ENCODE measurements around the gene ADRB2. TPM values are rescaled to one million over a fixed set of nuclear protein-coding genes. Genes with fewer than 3 reads are reported as not detected.

Gene ADRB2
- total RNA-seq, 1 experiment from 2014 or later, result 0.48 TPM

DNA sequence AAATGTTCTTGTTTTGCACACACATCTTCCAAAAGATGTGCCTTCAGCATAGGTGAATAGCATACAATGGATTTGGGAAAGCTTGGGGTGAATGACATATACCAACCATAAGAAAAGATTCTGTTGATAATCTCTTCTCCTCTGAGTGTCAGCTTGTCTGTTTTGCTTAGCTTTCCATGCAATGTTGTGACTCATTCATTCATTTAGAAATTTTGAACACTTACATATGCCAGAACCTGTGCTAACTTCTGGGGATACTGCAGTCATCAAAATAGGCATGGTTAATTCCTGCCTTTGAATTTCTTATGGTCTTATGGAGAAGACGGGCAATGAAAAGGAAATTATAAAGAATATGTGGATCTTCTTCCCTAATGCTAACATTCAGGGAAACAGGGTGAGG, 14.1 kb downstream of the ADRB2 start:
- in situ Hi-C loops (cut with HindIII; ENCODE audit: low pct_unique_long_range_greater_than_20kb, low sequenced_read_pairs), result no loop called here
- DNase-seq (ENCODE audit: low read depth, low spot score), result no peak

- DNase-seq (ENCODE audit: low read depth, low spot score), result no peak
- in situ Hi-C loops (cut with HindIII; ENCODE audit: low pct_unique_long_range_greater_than_20kb, low sequenced_read_pairs), result no loop called here
These were observed 15.1 kb downstream of the ADRB2 start for GRCh38 chr5:148841519-148841918.

GRCh38 chr5:148842161-148842560, 15.8 kb downstream of the ADRB2 start:
- in situ Hi-C loops (cut with HindIII; ENCODE audit: low pct_unique_long_range_greater_than_20kb, low sequenced_read_pairs), result no loop called here
- no peak for DNase-seq (ENCODE audit: low read depth, low spot score)

GRCh38 chr5:148843510-148844318, 17.3 kb downstream of the ADRB2 start:
- in situ Hi-C loops (cut with HindIII; ENCODE audit: low pct_unique_long_range_greater_than_20kb, low sequenced_read_pairs), result no loop called here
- no peak for DNase-seq (ENCODE audit: low read depth, low spot score)

DNA sequence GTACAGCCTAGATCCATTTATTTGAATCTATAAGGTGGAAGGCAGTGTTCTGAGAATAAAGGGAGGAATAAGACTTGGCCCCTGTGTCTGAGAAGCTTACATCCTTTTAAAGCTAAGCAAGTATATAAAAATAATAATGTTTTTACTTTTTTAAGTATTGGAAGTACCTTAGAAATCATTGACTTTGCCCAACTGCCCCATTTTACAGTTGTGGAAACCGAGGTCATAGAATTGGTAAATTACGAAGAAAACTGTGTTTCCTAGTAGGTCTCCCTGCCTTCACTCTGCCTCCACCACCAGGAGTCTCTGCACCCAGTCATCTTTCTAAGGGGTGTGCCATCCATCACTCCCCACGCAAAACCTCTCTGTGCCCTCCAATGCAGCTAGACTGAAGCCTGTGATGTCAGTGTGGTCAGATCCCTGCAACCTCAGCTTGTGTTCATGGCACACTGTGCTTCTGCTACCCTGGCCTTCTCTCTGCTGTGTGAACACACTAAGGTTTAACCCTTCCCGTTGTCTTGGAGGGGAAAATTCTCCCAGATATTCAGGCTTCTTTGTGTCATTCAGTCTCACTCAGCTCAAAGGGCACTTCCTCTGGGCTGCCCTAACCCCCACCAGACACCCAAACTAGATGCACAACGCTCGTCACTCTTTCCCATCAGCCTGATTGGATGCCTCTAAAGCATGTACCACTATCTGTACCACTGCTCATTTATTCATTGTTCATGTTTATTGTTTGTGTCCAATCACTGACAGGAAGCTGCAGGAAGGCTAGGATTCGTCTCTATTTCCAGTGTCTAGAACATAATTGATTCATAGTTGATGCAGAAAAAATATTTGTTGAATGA, 18.2 kb downstream of the ADRB2 start:
- in situ Hi-C loops (cut with HindIII; ENCODE audit: low pct_unique_long_range_greater_than_20kb, low sequenced_read_pairs), result no loop called here
- no peak for DNase-seq (ENCODE audit: low read depth, low spot score)

- in situ Hi-C loops (cut with HindIII; ENCODE audit: low pct_unique_long_range_greater_than_20kb, low sequenced_read_pairs), result no loop called here
- no peak for DNase-seq (ENCODE audit: low read depth, low spot score)
These were observed 20.5 kb downstream of the ADRB2 start for GRCh38 chr5:148846930-148847329.

DNA sequence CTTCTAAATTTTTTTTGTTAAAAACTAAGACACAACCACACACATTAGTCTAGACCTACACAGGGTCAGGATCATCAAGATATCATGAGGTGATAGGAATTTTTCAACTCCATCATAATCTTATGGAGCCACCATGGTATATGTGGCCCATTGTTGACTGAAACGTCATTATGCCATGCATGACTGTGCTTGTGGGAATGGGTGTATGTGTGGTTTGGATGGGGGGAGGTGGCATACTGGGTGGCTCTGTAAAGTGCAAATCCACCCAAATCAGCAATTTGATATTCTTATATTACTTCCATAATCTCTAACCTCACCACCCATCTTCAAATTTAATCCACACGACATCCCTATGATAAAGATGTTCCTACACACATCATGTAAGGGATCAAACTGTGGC, 21.0 kb downstream of the ADRB2 start:
- in situ Hi-C loops (cut with HindIII; ENCODE audit: low pct_unique_long_range_greater_than_20kb, low sequenced_read_pairs), result no loop called here
- DNase-seq (ENCODE audit: low read depth, low spot score), result no peak

DNA sequence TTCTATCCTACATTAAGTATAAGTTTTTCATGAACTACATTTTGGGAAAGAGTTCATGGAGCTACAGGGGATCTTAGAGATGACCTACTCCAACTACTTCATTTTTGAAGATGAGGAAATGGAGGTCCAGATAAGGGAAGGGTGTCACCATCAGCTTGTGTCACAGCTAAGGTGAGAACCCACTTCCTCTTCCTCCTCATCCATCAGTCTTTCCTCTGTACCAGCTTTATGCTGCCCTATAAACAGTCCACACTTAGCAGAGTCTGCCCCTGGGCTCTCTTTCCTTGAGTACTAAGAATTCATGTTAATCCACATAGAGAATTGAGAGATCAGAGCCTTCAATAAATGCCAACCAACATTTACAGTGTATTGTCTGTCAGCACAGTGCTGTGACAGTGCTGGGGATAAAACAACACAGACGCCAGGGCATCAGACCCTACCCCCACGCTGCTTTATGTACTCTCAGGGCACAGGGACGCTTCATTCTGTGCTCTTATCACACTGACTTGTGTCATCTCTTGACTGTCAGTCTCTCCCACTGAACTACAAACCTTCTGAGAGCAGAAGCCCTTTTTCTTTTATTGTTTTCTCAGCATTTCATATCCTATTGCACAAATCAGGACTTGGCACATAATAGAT, 22.1 kb downstream of the ADRB2 start:
- in situ Hi-C loops (cut with HindIII; ENCODE audit: low pct_unique_long_range_greater_than_20kb, low sequenced_read_pairs), result no loop called here
- no peak for DNase-seq (ENCODE audit: low read depth, low spot score)

DNA sequence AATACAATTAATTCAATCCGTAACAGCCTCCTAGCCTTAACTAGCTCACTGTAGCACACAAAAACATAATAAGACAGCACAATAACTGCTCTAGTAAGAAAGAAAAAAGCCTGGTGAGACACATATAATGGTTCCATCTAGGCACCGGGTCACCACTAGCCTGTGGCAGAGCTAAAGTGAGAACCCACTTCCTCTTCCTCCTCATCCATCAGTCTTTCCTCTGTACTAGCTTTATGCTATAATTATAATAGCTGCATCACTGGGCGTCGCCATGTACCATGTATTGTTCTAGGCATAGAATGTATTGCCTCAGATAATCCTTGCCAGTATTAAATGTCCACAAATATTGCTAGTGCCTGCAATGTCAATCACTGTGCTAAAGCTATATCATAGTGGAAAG, 23.1 kb downstream of the ADRB2 start:
- in situ Hi-C loops (cut with HindIII; ENCODE audit: low pct_unique_long_range_greater_than_20kb, low sequenced_read_pairs), result no loop called here
- DNase-seq (ENCODE audit: low read depth, low spot score), result no peak

- in situ Hi-C loops (cut with HindIII; ENCODE audit: low pct_unique_long_range_greater_than_20kb, low sequenced_read_pairs), result no loop called here
- no peak for DNase-seq (ENCODE audit: low read depth, low spot score)
These were observed 24.4 kb downstream of the ADRB2 start for GRCh38 chr5:148850836-148851235.

DNA sequence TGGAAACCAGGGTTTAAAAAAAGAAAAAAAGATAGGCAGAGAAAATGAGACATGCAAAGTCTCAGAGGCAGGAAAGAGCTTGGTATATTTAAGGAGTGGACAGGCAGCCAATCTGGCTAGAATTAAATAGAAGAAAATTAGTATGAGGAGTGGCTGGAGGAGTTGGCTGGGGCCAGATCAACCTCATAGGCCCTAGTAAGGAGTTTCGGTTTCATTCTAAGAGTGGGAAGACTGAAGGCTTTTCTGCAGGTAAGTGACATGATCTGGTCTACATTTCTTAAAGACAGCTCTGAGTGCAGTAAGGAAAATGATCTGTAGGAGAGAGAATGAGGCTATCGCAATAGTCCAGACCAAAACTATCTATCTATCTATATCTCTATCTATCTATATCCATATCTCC, 27.5 kb downstream of the ADRB2 start:
- no peak for DNase-seq (ENCODE audit: low read depth, low spot score)
- in situ Hi-C loops (cut with HindIII; ENCODE audit: low pct_unique_long_range_greater_than_20kb, low sequenced_read_pairs), result no loop called here

DNA sequence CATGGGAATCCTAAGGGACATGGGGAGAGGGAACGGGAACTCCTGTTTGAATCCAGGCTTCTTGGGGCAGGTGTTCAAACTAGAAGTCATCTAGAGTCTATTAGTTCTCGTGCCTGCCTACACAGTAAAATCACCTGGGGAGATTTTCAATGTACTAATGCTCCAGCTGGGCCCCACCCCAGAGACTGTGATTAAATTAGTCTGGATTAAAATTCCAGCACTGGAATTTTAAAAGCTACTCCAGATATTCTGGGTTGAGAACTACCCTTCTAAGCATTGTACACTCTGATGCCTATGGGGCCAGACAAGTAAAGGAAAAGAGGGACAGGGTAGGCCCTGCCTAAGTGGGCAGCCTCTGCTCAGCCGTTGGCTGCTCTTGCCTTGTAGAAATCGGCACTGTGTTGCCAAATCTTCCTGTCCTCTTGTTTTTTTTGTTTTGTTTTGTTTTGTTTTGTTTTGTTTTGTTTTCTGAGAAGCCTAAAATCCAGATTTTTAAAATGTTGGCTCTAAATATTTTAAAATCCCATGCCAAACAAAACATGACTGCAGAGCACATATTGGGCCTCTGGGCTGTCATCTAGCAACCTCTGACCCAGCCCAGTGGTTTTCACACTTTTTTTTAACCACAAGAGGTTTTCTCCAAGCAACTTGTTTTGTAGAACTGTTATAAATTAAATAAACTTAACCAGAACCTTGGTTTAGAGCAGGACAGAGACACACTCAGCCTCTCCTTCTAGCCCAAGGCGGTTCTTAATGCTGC, 29.0 kb downstream of the ADRB2 start:
- in situ Hi-C loops (cut with HindIII; ENCODE audit: low pct_unique_long_range_greater_than_20kb, low sequenced_read_pairs), result no loop called here
- no peak for DNase-seq (ENCODE audit: low read depth, low spot score)

DNA sequence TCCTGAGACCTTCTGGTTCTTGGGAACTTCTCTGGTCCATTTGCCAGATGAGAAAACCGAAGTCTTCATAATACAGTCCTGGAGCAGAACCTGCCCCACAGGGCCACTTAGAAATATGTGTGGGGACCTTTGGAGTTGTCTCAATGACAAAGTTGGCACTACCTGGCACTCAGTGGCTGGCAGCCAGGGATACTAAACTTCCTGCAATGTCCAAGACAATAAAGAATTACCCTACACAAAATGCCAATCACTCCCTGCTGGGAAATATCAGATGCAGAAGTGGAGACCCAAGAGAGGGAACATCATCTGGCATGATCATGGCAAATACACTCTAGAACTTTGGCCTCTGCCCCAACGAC, 29.6 kb downstream of the ADRB2 start:
- in situ Hi-C loops (cut with HindIII; ENCODE audit: low pct_unique_long_range_greater_than_20kb, low sequenced_read_pairs), result no loop called here

DNA sequence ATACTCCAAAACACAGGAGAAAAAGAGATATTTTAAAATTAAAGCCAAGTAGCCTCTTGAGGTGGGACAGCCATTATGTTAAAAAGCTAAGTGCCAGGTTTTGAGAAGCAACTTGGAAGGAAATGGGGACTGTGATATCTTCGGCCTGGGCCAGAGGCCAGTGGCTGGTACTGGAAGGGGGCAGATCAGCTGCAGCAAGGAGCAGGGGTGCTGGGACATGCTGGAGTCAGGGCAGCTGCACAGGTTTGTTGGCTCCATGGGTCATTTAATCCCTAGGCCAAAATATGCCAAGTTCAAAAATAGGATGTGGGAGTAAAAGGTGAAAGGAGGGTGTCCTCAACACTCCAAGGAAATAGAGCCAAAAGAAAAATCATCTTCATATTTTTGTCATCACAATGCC, 30.0 kb downstream of the ADRB2 start:
- DNase-seq (ENCODE audit: low read depth, low spot score), result no peak
- in situ Hi-C loops (cut with HindIII; ENCODE audit: low pct_unique_long_range_greater_than_20kb, low sequenced_read_pairs), result no loop called here

More for the DNA sequence above, 29.6 kb downstream of the ADRB2 start:
- DNase-seq (ENCODE audit: low read depth, low spot score), result no peak

- in situ Hi-C loops (cut with HindIII; ENCODE audit: low pct_unique_long_range_greater_than_20kb, low sequenced_read_pairs), result no loop called here
- DNase-seq (ENCODE audit: low read depth, low spot score), result no peak
These were observed 31.1 kb downstream of the ADRB2 start for GRCh38 chr5:148857474-148857873.

GRCh38 chr5:148858106-148858505, 31.7 kb downstream of the ADRB2 start:
- in situ Hi-C loops (cut with HindIII; ENCODE audit: low pct_unique_long_range_greater_than_20kb, low sequenced_read_pairs), result no loop called here
- DNase-seq (ENCODE audit: low read depth, low spot score), result no peak

GRCh38 chr5:148858547-148858946, 32.1 kb downstream of the ADRB2 start:
- in situ Hi-C loops (cut with HindIII; ENCODE audit: low pct_unique_long_range_greater_than_20kb, low sequenced_read_pairs), result no loop called here
- no peak for DNase-seq (ENCODE audit: low read depth, low spot score)

GRCh38 chr5:148859703-148860102, 33.3 kb downstream of the ADRB2 start:
- in situ Hi-C loops (cut with HindIII; ENCODE audit: low pct_unique_long_range_greater_than_20kb, low sequenced_read_pairs), result no loop called here
- DNase-seq (ENCODE audit: low read depth, low spot score), result no peak

Measured in SK-MEL-5 (cell line).